Measurements from ENCODE around the gene SRL. TPM values are rescaled to one million over a fixed set of nuclear protein-coding genes. Genes with fewer than 3 reads are reported as not detected.

The SRL gene
- total RNA-seq, 4 donors from 2014 or later = 184 to 519 (median 364) TPM

- Histone ChIP-seq H3K27me3 (no peaks in the 10 kb centered on the region), H3K4me1 (peaks cover 14 to 27% of the 10 kb centered on the region in 2 donors), H3K9me3 (no peaks in the 10 kb centered on the region), H3K4me3 (peak overlapping the region; percentile 88 to 98 (median 90)), H3K27ac (peak overlapping the region; percentile 90 to 98 (median 96)), H3K36me3 (no peaks in the 10 kb centered on the region)
- DNase-seq = peak in 1 of 2 donors; percentile 31
- in situ Hi-C loops (cut with MboI; ENCODE audit: low sequenced_read_pairs in 4 of 4) = loop anchor here in 1 of 4 donors (25.0 kb wide), 1 partner anchor 162 kb away; the partner anchor contains the start of gene ADCY9
- no peak for TF ChIP-seq POLR2A (IDR thresholded peaks at IDR 0.05)
- peak in 4 of 5 experiments; percentile 25 to 40 (median 34) for TF ChIP-seq CTCF (IDR thresholded peaks at IDR 0.05 in 4 of 5, conservative IDR thresholded peaks at IDR 0.05 in 1 of 5)
- ATAC-seq = no peak
- intact Hi-C loops (cut with DNase I; ENCODE audit: low total_unique reads) = loop anchor here (5.0 kb wide), 2 partner anchors 53 to 222 kb away; no protein-coding TSS in a partner anchor
These were observed 32.0 kb upstream of the SRL start for GRCh38 chr16:4273858-4274311.

- Histone ChIP-seq H3K4me1 (peaks cover 14 to 27% of the 10 kb centered on the region in 2 donors), H3K27ac (peak overlapping the region; percentile 90 to 98 (median 96)), H3K27me3 (no peaks in the 10 kb centered on the region), H3K36me3 (no peaks in the 10 kb centered on the region), H3K4me3 (peak overlapping the region; percentile 88 to 98 (median 90)), H3K9me3 (no peaks in the 10 kb centered on the region)
- peak; percentile 52 to 55 for ATAC-seq
- intact Hi-C loops (cut with DNase I; ENCODE audit: low total_unique reads) = loop anchor here (5.0 kb wide), 2 partner anchors 55 to 220 kb away; no protein-coding TSS in a partner anchor
- peak; percentile 40 to 56 for DNase-seq
- in situ Hi-C loops (cut with MboI; ENCODE audit: low sequenced_read_pairs in 4 of 4) = loop anchor here in 1 of 4 donors (25.0 kb wide), 1 partner anchor 160 kb away; the partner anchor contains the start of gene ADCY9
- no peak for TF ChIP-seq CTCF (IDR thresholded peaks at IDR 0.05 in 4 of 5, conservative IDR thresholded peaks at IDR 0.05 in 1 of 5)
- TF ChIP-seq POLR2A (IDR thresholded peaks at IDR 0.05) = no peak
These were observed 30.5 kb upstream of the SRL start for GRCh38 chr16:4272114-4272956.

GRCh38 chr16:4271176-4272113 lies 29.6 kb upstream of the SRL start:
- intact Hi-C loops (cut with DNase I; ENCODE audit: low total_unique reads) (loop anchor here (1.0 to 5.0 kb wide), 3 partner anchors 15 to 219 kb away; no protein-coding TSS in a partner anchor), in situ Hi-C loops (cut with MboI; ENCODE audit: low sequenced_read_pairs in 4 of 4) (loop anchor here in 1 of 4 donors (25.0 kb wide), 1 partner anchor 159 kb away; the partner anchor contains the start of gene ADCY9)
- peaks cover 14 to 27% of the 10 kb centered on the region in 2 donors for H3K4me1 ChIP-seq
- H3K27me3 ChIP-seq = no peaks in the 10 kb centered on the region
- TF ChIP-seq CTCF (IDR thresholded peaks at IDR 0.05 in 4 of 5, conservative IDR thresholded peaks at IDR 0.05 in 1 of 5) (peak in 3 of 5 experiments; percentile 12 to 49 (median 22)), POLR2A (IDR thresholded peaks at IDR 0.05) (peak; percentile 86 to 92)
- peak overlapping the region; percentile 90 to 98 (median 96) for H3K27ac ChIP-seq
- DNase-seq = peak; percentile 92 to 93
- H3K9me3 ChIP-seq = no peaks in the 10 kb centered on the region
- H3K36me3 ChIP-seq = no peaks in the 10 kb centered on the region
- peak; percentile 85 for ATAC-seq
- peak overlapping the region; percentile 88 to 98 (median 90) for H3K4me3 ChIP-seq

- H3K4me3 ChIP-seq = peak overlapping the region; percentile 88 to 98 (median 90)
- DNase-seq (no peak), ATAC-seq (no peak)
- no peaks in the 10 kb centered on the region for H3K36me3 ChIP-seq
- TF ChIP-seq CTCF (IDR thresholded peaks at IDR 0.05 in 4 of 5, conservative IDR thresholded peaks at IDR 0.05 in 1 of 5) (no peak), POLR2A (IDR thresholded peaks at IDR 0.05) (no peak)
- no peaks in the 10 kb centered on the region for H3K27me3 ChIP-seq
- intact Hi-C loops (cut with DNase I; ENCODE audit: low total_unique reads) = loop anchor here (5.0 kb wide), 2 partner anchors 57 to 218 kb away; no protein-coding TSS in a partner anchor
- H3K9me3 ChIP-seq = no peaks in the 10 kb centered on the region
- H3K27ac ChIP-seq = peak overlapping the region; percentile 90 to 98 (median 96)
- peaks cover 14 to 27% of the 10 kb centered on the region in 2 donors for H3K4me1 ChIP-seq
- in situ Hi-C loops (cut with MboI; ENCODE audit: low sequenced_read_pairs in 4 of 4) = loop anchor here in 1 of 4 donors (25.0 kb wide), 1 partner anchor 158 kb away; the partner anchor contains the start of gene ADCY9
These were observed 28.7 kb upstream of the SRL start for GRCh38 chr16:4270595-4270994.
